Sigmoid colon (tissue), 4 donors: ENCODE measurements around the gene GABBR1.

ENCODE experiments used
- CTCF ChIP-seq, 4 experiments: fragments of 450-650 bp in 3 of 4; fragments of 200-600 bp in 1 of 4; IDR thresholded peaks; one replicate each; pipeline ENCODE4 v1.5.1; 2016 to 2019; ENCODE audit warnings: antibody characterized with exemption in 4 of 4, mild to moderate bottlenecking in 3 of 4, moderate library complexity in 2 of 4
- EP300 ChIP-seq, 4 donors: sonication (generic); formaldehyde crosslinking; IDR thresholded peaks; one replicate each; pipeline ENCODE4 v1.6.1; 2017; ENCODE audit warnings: antibody characterized with exemption in 4 of 4
- POLR2A ChIP-seq, 2 donors: fragments of 450-650 bp; IDR thresholded peaks; one replicate each; pipeline ENCODE4 v1.6.1; 2016; ENCODE audit warnings: antibody characterized with exemption in 2 of 2, mild to moderate bottlenecking in 2 of 2, moderate library complexity in 2 of 2
- POLR2AphosphoS5 ChIP-seq, 4 donors: sonication (generic); formaldehyde crosslinking; IDR thresholded peaks; one replicate each; pipeline ENCODE4 v1.6.1; 2017; ENCODE audit warnings: antibody characterized with exemption in 4 of 4

- TF ChIP-seq CTCF (IDR thresholded peaks at IDR 0.05) (no peak), EP300 (IDR thresholded peaks at IDR 0.05) (no peak), POLR2A (IDR thresholded peaks at IDR 0.05) (no peak), POLR2AphosphoS5 (IDR thresholded peaks at IDR 0.05) (no peak)
Measured at GRCh38 chr6:29663300-29664042, 30.5 kb upstream of the GABBR1 start.
